ENCODE results near the gene ING3. TPM values are rescaled to one million over a fixed set of nuclear protein-coding genes. Genes with fewer than 3 reads are reported as not detected.

The ING3 gene
- total RNA-seq, 1 experiment from 2014 or later: 23.1 TPM

DNA sequence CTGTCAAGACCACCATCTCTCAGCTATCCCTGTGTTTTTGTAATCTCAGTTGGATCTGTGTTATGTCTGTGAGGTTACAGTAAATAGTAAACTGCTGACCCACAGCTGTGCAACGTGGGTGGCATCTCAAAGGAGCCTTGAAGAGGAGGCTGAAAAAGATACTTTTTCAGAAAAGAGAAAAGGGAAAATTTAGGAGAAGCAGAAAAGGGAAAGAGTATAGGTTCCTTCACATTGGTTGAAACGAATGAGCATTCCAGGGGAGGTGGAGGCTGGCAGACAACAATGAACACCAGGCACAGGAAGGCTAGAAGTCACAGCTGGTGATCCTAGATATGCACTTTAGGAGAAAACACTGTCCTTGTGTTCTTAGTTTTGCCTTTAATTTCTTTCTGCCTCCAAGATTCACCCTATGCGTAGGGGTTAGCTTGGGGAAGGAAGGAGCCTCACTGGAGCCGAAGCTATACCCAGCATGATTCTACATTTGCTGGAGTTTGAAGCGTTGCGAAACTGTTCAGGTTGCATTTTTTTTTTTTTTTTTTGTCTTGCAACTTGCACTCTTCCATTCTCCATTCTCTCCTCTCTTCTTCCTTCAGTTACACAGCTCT, 56.2 kb downstream of the ING3 start:
- no CpG with 5 or more reads among the region's 6 CpGs for WGBS (ENCODE audit: extremely low coverage, insufficient read length, low lambda C conversion rate)
- H3K79me2 ChIP-seq (ENCODE audit: insufficient read depth, low read length): no peaks in the 10 kb centered on the region
- no peak overlapping the region for H3K9ac ChIP-seq (ENCODE audit: extremely low read depth, insufficient read length, low read length)
- DNase-seq: no peak
- H4K91ac ChIP-seq (ENCODE audit: insufficient read length, low read depth, low read length): no peak overlapping the region
- no peak overlapping the region for H3K23ac ChIP-seq (ENCODE audit: insufficient read length, low read depth, low read length)
- no peaks in the 10 kb centered on the region for H3K9me3 ChIP-seq (ENCODE audit: control insufficient read depth, low read depth, low read length)
- Mint-ChIP-seq H3K36me3 (ENCODE audit: insufficient read depth in 1 of 3, low read depth in 3 of 3) (no peaks in the 10 kb centered on the region), H3K9me3 (no peaks in the 10 kb centered on the region; a peak in 1 of 5 replicates), H3K4me1 (peaks cover 19 to 20% of the 10 kb centered on the region in 2 experiments), H3K4me3 (no peak overlapping the region), H3K27ac (0 out of 7 replicates have a peak overlapping the region, but pooled peaks of 1 of the 3 experiments have one; percentile 56), H3K27me3 (ENCODE audit: low read depth) (no peaks in the 10 kb centered on the region)
- TF ChIP-seq, protein P1, sequence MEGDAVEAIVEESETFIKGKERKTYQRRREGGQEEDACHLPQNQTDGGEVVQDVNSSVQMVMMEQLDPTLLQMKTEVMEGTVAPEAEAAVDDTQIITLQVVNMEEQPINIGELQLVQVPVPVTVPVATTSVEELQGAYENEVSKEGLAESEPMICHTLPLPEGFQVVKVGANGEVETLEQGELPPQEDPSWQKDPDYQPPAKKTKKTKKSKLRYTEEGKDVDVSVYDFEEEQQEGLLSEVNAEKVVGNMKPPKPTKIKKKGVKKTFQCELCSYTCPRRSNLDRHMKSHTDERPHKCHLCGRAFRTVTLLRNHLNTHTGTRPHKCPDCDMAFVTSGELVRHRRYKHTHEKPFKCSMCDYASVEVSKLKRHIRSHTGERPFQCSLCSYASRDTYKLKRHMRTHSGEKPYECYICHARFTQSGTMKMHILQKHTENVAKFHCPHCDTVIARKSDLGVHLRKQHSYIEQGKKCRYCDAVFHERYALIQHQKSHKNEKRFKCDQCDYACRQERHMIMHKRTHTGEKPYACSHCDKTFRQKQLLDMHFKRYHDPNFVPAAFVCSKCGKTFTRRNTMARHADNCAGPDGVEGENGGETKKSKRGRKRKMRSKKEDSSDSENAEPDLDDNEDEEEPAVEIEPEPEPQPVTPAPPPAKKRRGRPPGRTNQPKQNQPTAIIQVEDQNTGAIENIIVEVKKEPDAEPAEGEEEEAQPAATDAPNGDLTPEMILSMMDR (conservative IDR thresholded peaks at IDR 0.05): no peak
- H2BK5ac ChIP-seq (ENCODE audit: insufficient read length, low read length): no peak overlapping the region
- H3K79me1 ChIP-seq (ENCODE audit: insufficient read depth, low read depth, low read length, poor library complexity, severe bottlenecking): no peaks in the 10 kb centered on the region
- no peak overlapping the region for H3K4me2 ChIP-seq (ENCODE audit: insufficient read depth, insufficient read length, low read length)
- no peaks in the 10 kb centered on the region for H4K20me1 ChIP-seq (ENCODE audit: control insufficient read depth, insufficient read depth, insufficient read length)
- no peak overlapping the region for H2BK20ac ChIP-seq (ENCODE audit: low read depth, low read length, poor library complexity, severe bottlenecking)
- no peak overlapping the region for H4K8ac ChIP-seq (replicated peaks; ENCODE audit: insufficient read length, low read depth, low read length)
- no peak overlapping the region for H4K5ac ChIP-seq (ENCODE audit: insufficient read length, low read depth, low read length)
- no peak overlapping the region for H2AK5ac ChIP-seq (ENCODE audit: insufficient read length, low read length)
- H3K14ac ChIP-seq (ENCODE audit: insufficient read depth, low read length): no peak overlapping the region
- no peak overlapping the region for H2BK120ac ChIP-seq (ENCODE audit: low read depth, low read length, poor library complexity, severe bottlenecking)
- no peak overlapping the region for H3K27ac ChIP-seq (ENCODE audit: insufficient read length, low read depth, low read length)
- no peaks in the 10 kb centered on the region for H3K27me3 ChIP-seq (ENCODE audit: insufficient read depth, low read length)
- H3K18ac ChIP-seq (ENCODE audit: insufficient read length, low read depth, low read length): no peak overlapping the region
- H2BK12ac ChIP-seq (ENCODE audit: insufficient read length, low read depth, low read length): no peak overlapping the region
- H3T11ph ChIP-seq (ENCODE audit: low read length): no peak overlapping the region
- no peak overlapping the region for H3K56ac ChIP-seq (ENCODE audit: insufficient read length, low read depth, low read length)
- H3K4ac ChIP-seq (ENCODE audit: low read depth, low read length): no peak overlapping the region
- peak overlapping the region; percentile 87 for H2AFZ ChIP-seq (ENCODE audit: low read length)
- no peak overlapping the region for H2BK15ac ChIP-seq (ENCODE audit: low read depth, low read length)
- H3K23me2 ChIP-seq (ENCODE audit: insufficient read length, low read depth, low read length, poor library complexity, severe bottlenecking): no peaks in the 10 kb centered on the region
- peaks cover 2% of the 10 kb centered on the region; the same call in 1 of the 2 replicates for H3K4me1 ChIP-seq (ENCODE audit: insufficient read depth, low read length)
